ENCODE measurements around the gene SORCS2. TPM values are rescaled to one million over a fixed set of nuclear protein-coding genes. Genes with fewer than 3 reads are reported as not detected.

The SORCS2 gene
- total and polyA plus RNA-seq, 2 of the 4 experiments (the other 2 are of a cell fraction), result 0.36 to 0.62 TPM

DNA sequence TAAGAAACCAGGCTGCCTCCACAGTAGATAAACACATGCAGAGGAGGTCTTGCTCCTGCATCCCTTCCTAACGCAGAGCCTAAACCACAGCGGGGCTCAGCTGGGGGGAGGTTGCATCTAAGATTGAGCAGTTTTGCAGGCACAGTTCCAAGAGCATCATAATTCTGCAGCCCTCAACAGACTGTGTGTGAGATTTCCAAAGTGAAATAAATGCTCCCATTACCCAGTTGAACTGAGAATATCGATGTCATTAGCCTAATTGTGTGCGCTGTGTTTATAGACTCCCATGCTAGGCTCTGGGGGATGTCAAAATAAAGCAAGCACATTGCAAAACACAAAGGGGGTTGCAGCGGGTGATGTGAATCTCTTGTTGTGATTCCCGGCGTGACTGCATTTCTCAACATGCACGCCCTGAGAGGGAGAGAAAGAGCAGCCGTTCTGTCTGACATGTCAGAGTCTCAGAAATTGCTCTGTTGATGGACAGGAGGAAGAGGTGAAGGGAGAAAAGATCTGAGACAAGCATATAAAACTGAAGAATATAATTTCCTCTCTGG is 392.3 kb downstream of the SORCS2 start:
- ATAC-seq (ENCODE audit: low read depth), result no peak
- Histone ChIP-seq H3K36me3 (ENCODE audit: control insufficient read depth, insufficient read depth, low read length) (no peaks in the 10 kb centered on the region), H2AK9ac (replicated peaks; ENCODE audit: low read depth, low read length, poor library complexity) (no peak overlapping the region), H2BK15ac (ENCODE audit: low read depth, low read length) (no peak overlapping the region), H3K79me1 (ENCODE audit: low read depth in 1 of 2, low read length in 2 of 2) (no peaks in the 10 kb centered on the region), H3K4me3 (ENCODE audit: insufficient read depth, low read depth, low read length) (no peak overlapping the region), H4K91ac (ENCODE audit: insufficient read depth, low read depth, low read length) (no peak overlapping the region), H3K27me3 (ENCODE audit: control insufficient read depth, insufficient read depth, low read length) (peaks cover 16% of the 10 kb centered on the region), H3K14ac (replicated peaks; ENCODE audit: low read depth, low read length) (no peak overlapping the region), H4K5ac (ENCODE audit: low read depth, low read length) (no peak overlapping the region), H3K27ac (ENCODE audit: insufficient read depth, low read length) (no peak overlapping the region), H3K4me2 (ENCODE audit: low read depth, low read length) (no peak overlapping the region), H2BK120ac (ENCODE audit: low read depth, low read length) (no peak overlapping the region), H4K8ac (ENCODE audit: low read depth in 2 of 2, low read length in 2 of 2) (no peak overlapping the region), H3K9me3 (ENCODE audit: control insufficient read depth, insufficient read depth, low read length) (peaks cover 15% of the 10 kb centered on the region), H3K18ac (ENCODE audit: low read depth, low read length) (no peak overlapping the region), H4K20me1 (ENCODE audit: insufficient read depth, low read length) (no peaks in the 10 kb centered on the region), H2AFZ (replicated peaks; ENCODE audit: low read length, poor library complexity) (no peak overlapping the region), H3K9me1 (ENCODE audit: insufficient read depth, low read length) (no peaks in the 10 kb centered on the region), H2AK5ac (ENCODE audit: low read depth, low read length) (no peak overlapping the region), H3K9ac (ENCODE audit: low read depth, low read length) (no peak overlapping the region), H3K4me1 (ENCODE audit: control insufficient read depth, insufficient read depth, low read length) (no peaks in the 10 kb centered on the region), H3K4ac (ENCODE audit: low read depth, low read length) (no peak overlapping the region), H3K56ac (ENCODE audit: extremely low read depth, insufficient read depth, low read length) (no peak overlapping the region), H3K23ac (ENCODE audit: low read depth, low read length) (no peak overlapping the region), H2BK5ac (ENCODE audit: low read depth, low read length, poor library complexity, severe bottlenecking) (no peak overlapping the region), H2BK20ac (ENCODE audit: low read depth, low read length) (no peak overlapping the region)
- POLR2A ChIA-PET (ENCODE audit: unreplicated experiment), result no interaction called here
- intact Hi-C loops (cut with micrococcal nuclease), result no loop called here
- DNase-seq, result no peak
- CTCF ChIA-PET, result no interaction called here
- dilution Hi-C loops (cut with HindIII; ENCODE audit: low sequenced_read_pairs, unreplicated experiment), result no loop called here
- in situ Hi-C loops (cut with MboI; ENCODE audit: low sequenced_read_pairs), result no loop called here
- BruUV-seq (replicated peaks), result no TSS peak
- TF ChIP-seq MXI1 (IDR thresholded peaks at IDR 0.05; ENCODE audit: borderline replicate concordance, low read depth, low read length) (no peak), POLR2A (IDR thresholded peaks at IDR 0.05; ENCODE audit: low read depth, low read length) (no peak), CEBPB (IDR thresholded peaks at IDR 0.05; ENCODE audit: low read depth, low read length) (no peak), SMC3 (IDR thresholded peaks at IDR 0.05; ENCODE audit: low read depth, low read length) (no peak), RAD21 (IDR thresholded peaks at IDR 0.05; ENCODE audit: low read length) (no peak), NFE2L2 (IDR thresholded peaks at IDR 0.05; ENCODE audit: low read depth, low read length) (no peak), RFX5 (IDR thresholded peaks at IDR 0.05; ENCODE audit: low read depth, low read length) (no peak)
- TF ChIP-seq, protein P1, sequence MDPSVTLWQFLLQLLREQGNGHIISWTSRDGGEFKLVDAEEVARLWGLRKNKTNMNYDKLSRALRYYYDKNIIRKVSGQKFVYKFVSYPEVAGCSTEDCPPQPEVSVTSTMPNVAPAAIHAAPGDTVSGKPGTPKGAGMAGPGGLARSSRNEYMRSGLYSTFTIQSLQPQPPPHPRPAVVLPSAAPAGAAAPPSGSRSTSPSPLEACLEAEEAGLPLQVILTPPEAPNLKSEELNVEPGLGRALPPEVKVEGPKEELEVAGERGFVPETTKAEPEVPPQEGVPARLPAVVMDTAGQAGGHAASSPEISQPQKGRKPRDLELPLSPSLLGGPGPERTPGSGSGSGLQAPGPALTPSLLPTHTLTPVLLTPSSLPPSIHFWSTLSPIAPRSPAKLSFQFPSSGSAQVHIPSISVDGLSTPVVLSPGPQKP (IDR thresholded peaks at IDR 0.05; ENCODE audit: borderline replicate concordance, low read depth, low read length), result no peak
- TF ChIP-seq, protein P2, sequence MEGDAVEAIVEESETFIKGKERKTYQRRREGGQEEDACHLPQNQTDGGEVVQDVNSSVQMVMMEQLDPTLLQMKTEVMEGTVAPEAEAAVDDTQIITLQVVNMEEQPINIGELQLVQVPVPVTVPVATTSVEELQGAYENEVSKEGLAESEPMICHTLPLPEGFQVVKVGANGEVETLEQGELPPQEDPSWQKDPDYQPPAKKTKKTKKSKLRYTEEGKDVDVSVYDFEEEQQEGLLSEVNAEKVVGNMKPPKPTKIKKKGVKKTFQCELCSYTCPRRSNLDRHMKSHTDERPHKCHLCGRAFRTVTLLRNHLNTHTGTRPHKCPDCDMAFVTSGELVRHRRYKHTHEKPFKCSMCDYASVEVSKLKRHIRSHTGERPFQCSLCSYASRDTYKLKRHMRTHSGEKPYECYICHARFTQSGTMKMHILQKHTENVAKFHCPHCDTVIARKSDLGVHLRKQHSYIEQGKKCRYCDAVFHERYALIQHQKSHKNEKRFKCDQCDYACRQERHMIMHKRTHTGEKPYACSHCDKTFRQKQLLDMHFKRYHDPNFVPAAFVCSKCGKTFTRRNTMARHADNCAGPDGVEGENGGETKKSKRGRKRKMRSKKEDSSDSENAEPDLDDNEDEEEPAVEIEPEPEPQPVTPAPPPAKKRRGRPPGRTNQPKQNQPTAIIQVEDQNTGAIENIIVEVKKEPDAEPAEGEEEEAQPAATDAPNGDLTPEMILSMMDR (conservative IDR thresholded peaks at IDR 0.05; ENCODE audit: low read depth, low read length), result no peak
- 43% methylated on average over 3 of the region's 9 CpGs; no CpG with 5 or more reads in 1 of the 2 experiments for WGBS, 2 experiments (ENCODE audit: extremely low coverage in 2 of 2, insufficient read length in 1 of 2)
